GM19328 (cell line): ENCODE measurements around the gene POLD4.

Experiments used
- ATAC-seq: cut with Tn5 transposase; IDR thresholded peaks from one replicate; pipeline ENCODE4 v1.9.1; 2021; ENCODE audit warnings: mild to moderate bottlenecking, moderate library complexity; ENCODE audit not compliant: unreplicated experiment

Gene POLD4

DNA sequence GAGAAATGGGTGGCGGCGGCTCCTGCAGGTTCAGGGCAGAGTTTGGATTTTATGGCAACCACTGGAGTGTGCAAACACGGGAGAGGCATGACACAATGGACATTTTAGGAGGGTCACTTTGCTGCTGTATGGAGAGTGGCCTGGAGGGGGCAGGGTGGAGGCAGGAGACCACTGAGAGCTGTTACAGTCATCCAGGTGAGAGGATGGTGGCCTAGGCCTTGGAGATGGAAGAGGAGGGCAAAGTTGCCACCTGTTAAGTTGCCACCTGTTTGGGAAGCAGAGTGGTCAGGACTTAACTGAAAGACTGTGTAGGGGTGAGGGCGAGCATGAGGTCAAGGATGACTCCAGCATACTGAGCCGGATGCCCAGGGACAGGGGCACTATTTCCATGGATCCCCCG is 36.1 kb upstream of the POLD4 start:
- no peak for ATAC-seq

DNA sequence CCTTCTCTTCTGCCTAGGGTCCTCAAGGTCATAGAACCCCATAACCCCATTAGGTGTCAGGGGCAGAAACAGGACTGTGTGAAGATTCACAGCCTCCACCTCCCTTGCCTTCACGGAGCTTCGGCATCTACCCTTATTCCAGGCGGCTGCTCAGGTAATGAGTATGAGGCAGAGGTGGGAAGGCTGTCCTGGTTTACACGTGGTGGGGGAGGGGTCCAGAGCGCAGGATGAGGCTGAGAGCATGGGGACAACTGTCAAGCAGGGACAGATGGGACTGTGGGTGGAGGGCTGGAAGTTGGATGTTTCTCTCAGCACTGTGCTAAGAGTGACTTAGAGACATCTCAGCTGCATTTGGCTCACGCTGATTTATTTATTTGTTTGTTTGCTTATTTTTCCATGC is 34.2 kb upstream of the POLD4 start:
- ATAC-seq: no peak

- ATAC-seq: no peak
Observed at GRCh38 chr11:67387069-67387468, 33.7 kb upstream of the POLD4 start.

DNA sequence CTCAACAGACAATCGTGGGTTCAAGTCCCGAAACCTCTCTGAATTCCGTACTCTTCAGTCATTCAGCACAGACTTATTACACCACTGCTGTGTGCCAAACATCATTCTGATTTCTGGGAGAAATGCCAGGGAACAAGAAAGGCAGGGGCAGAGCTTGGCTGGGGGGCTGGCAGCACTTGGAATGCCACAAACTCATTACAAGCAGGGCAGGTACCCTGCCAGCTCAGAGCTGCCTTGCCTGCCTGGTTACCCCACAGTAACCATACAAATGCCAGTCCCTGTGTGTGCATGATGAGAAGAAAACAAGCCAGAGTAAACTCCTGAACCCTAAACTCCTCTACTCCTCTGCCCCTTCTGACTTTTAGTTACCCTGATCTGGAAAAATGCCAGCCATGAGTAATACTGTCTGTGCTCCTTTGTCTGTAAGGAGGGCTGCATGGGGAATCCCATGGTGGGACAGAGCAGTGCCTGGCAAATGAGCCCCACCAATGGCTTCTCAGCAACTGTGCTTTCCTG is 31.6 kb upstream of the POLD4 start:
- no peak for ATAC-seq

- ATAC-seq: no peak
Observed at GRCh38 chr11:67382276-67383136, 29.2 kb upstream of the POLD4 start.

DNA sequence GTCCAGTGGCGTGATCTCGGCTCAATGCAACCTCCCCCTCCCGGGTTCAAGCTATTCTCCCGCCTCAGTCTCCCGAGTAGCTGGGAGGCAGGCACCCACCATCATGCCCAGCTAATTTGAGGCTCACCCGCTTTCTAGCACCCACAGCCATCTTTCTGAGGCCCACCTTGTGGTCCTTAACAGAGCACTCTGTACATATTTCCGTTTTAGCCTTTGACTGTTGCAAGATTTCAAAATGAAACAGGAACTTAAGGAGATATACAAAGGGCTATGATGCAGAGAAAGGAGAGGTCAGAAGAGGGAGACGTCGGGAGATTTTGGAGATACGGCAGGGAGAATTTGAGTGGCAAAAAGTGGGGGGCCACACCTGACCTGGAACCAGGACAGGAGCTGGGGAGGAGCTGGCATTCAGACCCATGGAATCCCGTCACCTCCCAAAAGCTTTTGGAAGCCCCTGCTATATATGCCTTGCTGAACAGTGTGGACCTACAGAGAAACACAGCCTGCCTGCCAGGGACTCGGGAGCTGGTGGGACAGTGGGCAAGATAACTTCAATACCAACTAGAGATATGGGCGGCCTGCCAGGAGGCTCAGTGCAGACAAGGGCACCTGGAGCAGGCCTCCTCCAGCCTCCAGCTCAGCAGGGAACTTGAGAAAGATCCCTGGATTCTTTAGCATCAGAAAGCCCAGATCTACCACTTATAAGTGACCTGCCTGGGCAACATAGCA is 28.1 kb upstream of the POLD4 start:
- ATAC-seq: no peak

- ATAC-seq: no peak
Observed at GRCh38 chr11:67379061-67380058, 26.0 kb upstream of the POLD4 start.

DNA sequence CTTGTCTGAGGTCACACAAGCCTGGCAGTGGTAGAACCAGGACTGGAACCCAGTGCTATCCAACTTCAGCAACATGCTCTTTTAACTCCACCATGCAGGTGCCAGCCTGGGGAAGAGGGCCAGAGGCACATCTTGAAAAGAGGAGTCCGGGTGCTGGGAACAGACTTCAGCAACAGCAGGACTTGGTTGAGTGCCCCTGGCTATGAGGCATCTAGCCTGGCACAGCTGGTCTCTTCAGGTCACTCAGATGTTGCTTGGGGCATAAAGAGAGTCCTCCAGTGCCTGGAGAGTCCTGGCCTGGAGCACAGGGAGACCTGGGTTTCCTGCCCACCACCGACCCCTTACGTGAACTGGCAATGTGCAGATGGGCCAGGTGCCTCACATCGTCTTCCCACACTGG is 25.2 kb upstream of the POLD4 start:
- no peak for ATAC-seq

- no peak for ATAC-seq
Observed at GRCh38 chr11:67376873-67377808, 23.8 kb upstream of the POLD4 start.

DNA sequence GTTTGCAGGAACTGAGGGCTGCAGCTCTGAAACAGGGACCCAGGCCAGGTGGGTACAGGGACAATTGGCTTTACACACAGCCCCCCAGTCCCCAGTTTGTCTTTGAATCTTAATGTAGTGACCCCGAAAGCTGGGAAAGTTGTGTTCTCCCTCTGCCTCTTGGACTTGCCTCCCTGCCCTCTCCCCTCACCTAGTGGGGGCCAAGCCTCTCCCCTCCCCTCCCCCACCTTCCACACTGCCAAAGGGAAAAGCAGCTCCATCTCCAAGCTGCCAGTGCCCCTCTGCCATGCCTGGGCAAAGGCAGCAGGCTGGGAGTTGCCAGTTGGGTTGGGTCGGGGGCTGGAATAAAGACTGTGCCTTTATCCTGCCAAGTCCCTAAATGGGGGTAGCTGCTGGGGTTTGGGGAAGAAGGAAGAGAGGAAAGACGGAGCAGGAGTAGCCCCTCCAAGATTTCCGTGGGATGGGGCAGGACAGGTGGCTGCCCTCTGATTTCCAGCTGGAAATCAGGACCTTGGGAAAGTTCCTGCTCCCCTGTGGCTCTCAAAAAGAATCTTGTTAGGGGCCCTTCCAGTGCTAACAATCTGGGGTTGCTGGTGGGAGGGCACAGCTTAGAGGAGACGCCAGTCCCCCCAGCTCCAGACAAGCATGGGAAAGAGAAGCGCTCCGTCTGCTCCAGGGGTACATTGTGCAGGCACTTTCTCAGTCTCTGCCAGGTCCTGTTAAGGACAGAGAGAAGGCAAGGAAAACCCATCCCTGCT is 22.9 kb upstream of the POLD4 start:
- ATAC-seq: no peak

DNA sequence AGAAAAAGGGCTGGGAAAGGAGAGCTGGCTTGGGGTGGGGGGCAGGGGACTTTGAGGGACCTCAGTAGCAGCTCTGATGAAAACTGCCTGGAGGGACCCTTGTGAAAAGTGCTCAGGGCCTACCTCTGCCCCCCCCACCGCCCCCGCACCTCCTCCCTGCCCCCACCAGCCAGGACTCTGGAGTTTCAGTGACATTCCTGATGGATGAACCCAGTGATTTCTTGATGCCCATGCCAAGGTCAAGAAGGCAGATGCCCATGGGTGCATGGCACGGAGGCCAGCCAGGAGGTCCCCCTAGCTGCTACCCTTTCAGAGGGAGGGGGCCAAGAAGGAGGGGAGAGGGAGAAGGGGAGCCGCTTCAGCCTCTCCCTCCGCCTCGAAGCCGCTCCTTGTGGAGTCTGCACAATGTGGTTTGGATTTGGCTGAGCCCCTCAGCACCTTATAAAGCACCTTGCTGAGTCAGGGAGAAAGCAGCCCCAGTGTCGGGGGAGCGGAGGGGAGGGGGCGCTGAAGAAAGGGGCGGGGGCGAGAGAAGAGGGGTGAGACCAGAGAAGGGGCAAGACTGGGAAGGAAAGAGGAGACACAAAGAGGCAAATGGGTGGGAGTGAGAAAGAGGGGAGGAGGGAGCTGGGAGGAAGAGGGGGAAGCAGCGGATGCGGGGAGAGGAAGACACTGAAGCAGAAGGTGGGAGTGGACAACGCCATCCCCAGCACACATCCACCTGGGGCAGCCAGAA is 22.1 kb upstream of the POLD4 start:
- no peak for ATAC-seq

DNA sequence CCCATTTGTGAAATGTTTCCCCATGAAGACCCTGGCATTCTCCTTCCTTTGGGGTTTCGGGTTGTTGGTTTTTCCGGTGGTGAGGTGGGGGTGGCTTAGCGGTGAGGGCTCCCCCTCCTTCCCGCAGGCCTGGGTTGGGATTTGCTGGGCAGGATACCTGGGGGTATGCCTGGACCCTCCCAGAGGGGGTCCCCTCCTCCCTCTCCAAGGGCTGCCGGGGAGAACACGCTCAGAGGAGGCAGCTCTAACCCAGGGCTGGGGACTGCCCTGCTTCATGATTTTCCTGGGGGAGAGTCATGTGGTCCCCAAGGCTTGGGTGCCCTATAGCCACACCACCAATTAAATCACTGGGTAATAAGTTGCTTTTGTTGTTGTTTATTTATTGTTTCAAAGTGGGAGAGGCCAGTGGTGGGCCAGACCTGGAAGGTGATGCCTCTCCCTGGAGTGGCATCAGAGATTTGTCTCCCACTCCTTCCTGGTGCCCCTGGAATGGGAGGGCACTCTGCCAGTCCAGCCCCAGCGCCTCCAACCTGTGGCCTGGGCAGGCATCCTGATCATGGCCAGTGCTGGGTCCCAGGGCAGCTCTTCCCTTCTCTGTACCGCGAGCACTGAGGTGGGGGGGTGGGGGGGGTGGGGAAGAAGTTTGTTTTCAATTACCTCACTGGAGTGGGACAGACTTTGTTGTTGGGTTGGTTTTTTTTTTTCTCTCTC is 21.4 kb upstream of the POLD4 start:
- ATAC-seq: no peak

DNA sequence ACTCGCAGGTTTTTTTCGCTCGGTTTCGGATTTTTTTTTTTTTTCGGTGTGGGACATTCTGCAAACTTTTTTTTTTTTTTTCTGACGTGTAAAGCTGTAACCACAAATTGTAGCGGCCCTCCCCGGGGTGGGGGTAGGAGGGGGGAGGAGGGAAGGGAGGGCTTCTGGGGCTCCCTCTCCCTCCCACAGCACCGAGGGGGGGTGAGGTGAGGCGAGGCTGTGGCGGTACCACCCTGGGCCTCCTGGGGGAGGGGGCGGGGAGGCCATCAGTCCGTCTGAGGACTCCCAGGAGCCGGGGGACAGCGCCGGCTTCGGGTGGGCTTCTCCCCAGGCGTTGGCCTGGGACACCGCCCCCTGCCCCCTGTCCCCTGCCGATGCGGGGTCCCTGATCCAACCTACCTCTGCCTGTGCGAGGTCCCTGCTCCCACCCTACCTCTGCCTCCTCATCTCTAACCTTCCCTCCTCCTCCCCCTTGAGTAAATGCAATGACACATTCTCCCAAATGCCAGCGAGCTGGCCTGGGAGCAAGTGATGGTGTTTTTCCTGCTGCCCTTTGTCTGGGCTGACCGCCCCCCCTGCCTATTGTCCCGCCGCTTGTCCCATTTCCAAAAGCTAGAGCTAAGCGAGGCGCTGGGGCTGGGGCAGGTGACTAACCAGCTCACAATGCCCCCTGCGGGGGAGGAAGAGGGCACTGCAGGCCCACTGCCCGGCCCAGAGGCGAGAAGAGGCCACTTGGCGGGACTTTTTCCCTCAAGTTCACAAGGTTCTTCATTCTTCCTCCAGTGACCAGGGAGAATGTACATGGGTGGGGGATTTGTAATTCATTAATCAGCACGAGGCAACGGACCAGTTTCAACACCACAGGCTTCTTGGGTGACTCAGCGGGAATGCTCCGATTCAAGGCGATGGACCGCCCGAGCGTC is 20.6 kb upstream of the POLD4 start:
- no peak for ATAC-seq

- no peak for ATAC-seq
Observed at GRCh38 chr11:67372993-67373647, 19.8 kb upstream of the POLD4 start, which contains the start of gene CLCF1. CLCF1 (minus strand) TSS chr11:67373598; CDS start chr11:67373539, 59 bp downstream.

DNA sequence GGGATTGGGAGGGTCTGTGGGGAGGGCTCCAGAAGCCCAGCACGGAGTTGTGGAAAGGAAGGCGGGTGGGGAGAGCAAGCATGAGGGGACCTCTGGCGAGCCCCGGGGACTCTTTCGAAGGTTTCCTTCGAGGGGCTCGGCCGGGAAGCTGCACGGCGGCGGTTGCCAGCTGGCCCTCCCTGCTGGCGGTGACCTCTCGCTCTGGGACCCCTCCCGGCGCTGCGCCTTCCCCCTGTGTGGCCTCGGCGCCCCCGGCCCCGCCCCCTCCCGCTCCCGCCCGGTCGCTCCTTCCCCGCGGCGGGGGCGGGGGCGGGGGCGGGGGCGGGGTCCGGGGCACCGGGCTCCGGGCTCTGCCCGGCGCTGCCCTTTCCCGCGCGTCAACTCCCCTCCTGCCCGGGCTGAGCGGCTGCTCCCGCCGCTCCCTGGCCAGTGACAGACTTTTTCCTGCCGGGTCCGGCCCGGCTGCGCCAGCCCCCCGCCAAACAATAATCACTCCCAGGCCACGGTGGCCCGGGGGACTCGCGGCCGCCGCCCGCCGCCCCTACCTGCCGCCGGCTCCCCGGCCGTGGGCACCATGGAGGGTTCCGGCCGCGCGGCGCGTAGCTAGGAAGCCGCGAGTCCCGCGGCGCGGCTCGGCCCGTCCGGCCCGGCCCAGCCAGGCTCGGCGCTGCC is 19.1 kb upstream of the POLD4 start:
- no peak for ATAC-seq
